Activated CD8-positive, alpha-beta T cell treated with anti-CD3 and anti-CD28 coated beads for 36 hours (primary cell): ENCODE measurements around the gene EZR. TPM values are rescaled to one million over a fixed set of nuclear protein-coding genes. Genes with fewer than 3 reads are reported as not detected.

ENCODE experiments used
- ATAC-seq: fragments of 200-7000 bp; cut with Tn5 transposase; one replicate; pipeline ENCODE4 v1.10.0; 2021; ENCODE audit warnings: mild to moderate bottlenecking, moderate library complexity
- CTCF ChIA-PET: fragments of 350-600 bp; sonication (Branson Sonifier 250); formaldehyde crosslinking; loops from one replicate; lab custom pipeline; 2021; ENCODE audit warnings: antibody characterized with exemption; lab: Charles Lee
- POLR2A ChIA-PET: fragments of 350-600 bp; sonication (Branson Sonifier 250); formaldehyde crosslinking; loops from one replicate; lab custom pipeline; 2021; ENCODE audit warnings: antibody characterized with exemption; lab: Charles Lee
- DNase-seq: peaks from one replicate; pipeline ENCODE4 v3.0.0-alpha.2; 2020
- H3K27ac Mint-ChIP-seq: one replicate; pipeline ENCODE4 v1.8.0; 2021; ENCODE audit warnings: mild to moderate bottlenecking, mixed read lengths
- H3K27me3 Mint-ChIP-seq: one replicate; pipeline ENCODE4 v1.8.0; 2021; ENCODE audit warnings: mixed read lengths
- H3K36me3 Mint-ChIP-seq: one replicate; pipeline ENCODE4 v1.8.0; 2021; ENCODE audit warnings: low read depth, mixed read lengths
- H3K4me1 Mint-ChIP-seq: one replicate; pipeline ENCODE4 v1.8.0; 2021; ENCODE audit warnings: low read depth, mixed read lengths
- H3K4me3 Mint-ChIP-seq: one replicate; pipeline ENCODE4 v1.8.0; 2021; ENCODE audit warnings: mild to moderate bottlenecking, moderate library complexity, mixed read lengths
- H3K9me3 Mint-ChIP-seq: one replicate; pipeline ENCODE4 v1.8.0; 2021; ENCODE audit warnings: mixed read lengths
- intact Hi-C: fragments of 100-400 bp; cut with micrococcal nuclease; formaldehyde crosslinking; loops from one replicate; pipeline ENCODE4 v1.10.0; 2022
- total RNA-seq, 2 experiments: library from RNA; stranded (reverse); gene quantifications; one replicate each; pipeline ENCODE4 v1.2.3, GENCODE V29; 2021
- TF ChIP-seq, protein P1 (sequence below): fragments of 200-600 bp; IDR thresholded peaks from one replicate; pipeline ENCODE4 v1.8.0; 2022; ENCODE audit warnings: antibody characterized with exemption, mild to moderate bottlenecking

EZR gene
- total RNA-seq, 2 experiments from 2014 or later, result 199 to 206 TPM

GRCh38 chr6:158758941-158759479 lies 60.2 kb downstream of the EZR start:
- TF ChIP-seq, protein P1, sequence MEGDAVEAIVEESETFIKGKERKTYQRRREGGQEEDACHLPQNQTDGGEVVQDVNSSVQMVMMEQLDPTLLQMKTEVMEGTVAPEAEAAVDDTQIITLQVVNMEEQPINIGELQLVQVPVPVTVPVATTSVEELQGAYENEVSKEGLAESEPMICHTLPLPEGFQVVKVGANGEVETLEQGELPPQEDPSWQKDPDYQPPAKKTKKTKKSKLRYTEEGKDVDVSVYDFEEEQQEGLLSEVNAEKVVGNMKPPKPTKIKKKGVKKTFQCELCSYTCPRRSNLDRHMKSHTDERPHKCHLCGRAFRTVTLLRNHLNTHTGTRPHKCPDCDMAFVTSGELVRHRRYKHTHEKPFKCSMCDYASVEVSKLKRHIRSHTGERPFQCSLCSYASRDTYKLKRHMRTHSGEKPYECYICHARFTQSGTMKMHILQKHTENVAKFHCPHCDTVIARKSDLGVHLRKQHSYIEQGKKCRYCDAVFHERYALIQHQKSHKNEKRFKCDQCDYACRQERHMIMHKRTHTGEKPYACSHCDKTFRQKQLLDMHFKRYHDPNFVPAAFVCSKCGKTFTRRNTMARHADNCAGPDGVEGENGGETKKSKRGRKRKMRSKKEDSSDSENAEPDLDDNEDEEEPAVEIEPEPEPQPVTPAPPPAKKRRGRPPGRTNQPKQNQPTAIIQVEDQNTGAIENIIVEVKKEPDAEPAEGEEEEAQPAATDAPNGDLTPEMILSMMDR, result no peak
- peaks cover 3% of the 10 kb centered on the region for H3K4me1 Mint-ChIP-seq
- ATAC-seq (no peak), DNase-seq (no peak)
- H3K9me3 Mint-ChIP-seq, result no peaks in the 10 kb centered on the region
- ChIA-PET POLR2A (interaction anchor here (0.9 kb wide), 1 partner anchor 13 kb away, joined by 4 read pairs; no protein-coding TSS in a partner anchor), CTCF (interaction anchor here (1.1 to 1.5 kb wide), 2 partner anchors 55 to 375 kb away, joined by 3 read pairs; no protein-coding TSS in a partner anchor)
- no peak overlapping the region for H3K27ac Mint-ChIP-seq
- no peak overlapping the region for H3K4me3 Mint-ChIP-seq
- no peaks in the 10 kb centered on the region for H3K27me3 Mint-ChIP-seq
- intact Hi-C loops, result no loop called here
- peaks cover 44% of the 10 kb centered on the region for H3K36me3 Mint-ChIP-seq

- H3K4me3 Mint-ChIP-seq, result no peak overlapping the region
- no peaks in the 10 kb centered on the region for H3K9me3 Mint-ChIP-seq
- POLR2A ChIA-PET, result no interaction called here
- no peaks in the 10 kb centered on the region for H3K27me3 Mint-ChIP-seq
- H3K27ac Mint-ChIP-seq, result no peak overlapping the region
- no peak for ATAC-seq
- no peak for DNase-seq
- peaks cover 3% of the 10 kb centered on the region for H3K4me1 Mint-ChIP-seq
- CTCF ChIA-PET, result interaction anchor here (1.1 to 1.5 kb wide), 2 partner anchors 54 to 376 kb away, joined by 3 read pairs; no protein-coding TSS in a partner anchor
- TF ChIP-seq, protein P1, result no peak
- intact Hi-C loops, result no loop called here
- H3K36me3 Mint-ChIP-seq, result peaks cover 41% of the 10 kb centered on the region
Measured at GRCh38 chr6:158758451-158758860, 60.7 kb downstream of the EZR start.

GRCh38 chr6:158757753-158758090 lies 61.4 kb downstream of the EZR start:
- H3K27me3 Mint-ChIP-seq, result no peaks in the 10 kb centered on the region
- no peak overlapping the region for H3K27ac Mint-ChIP-seq
- intact Hi-C loops, result no loop called here
- DNase-seq (no peak), ATAC-seq (no peak)
- H3K4me1 Mint-ChIP-seq, result peaks cover 3% of the 10 kb centered on the region
- no peaks in the 10 kb centered on the region for H3K9me3 Mint-ChIP-seq
- peaks cover 39% of the 10 kb centered on the region for H3K36me3 Mint-ChIP-seq
- H3K4me3 Mint-ChIP-seq, result no peak overlapping the region
- CTCF ChIA-PET, result interaction anchor here (1.5 kb wide), 1 partner anchor 54 kb away, joined by 3 read pairs; no protein-coding TSS in a partner anchor
- POLR2A ChIA-PET, result interaction anchor here (0.7 to 1.7 kb wide), 2 partner anchors 10 to 625 kb away, joined by 3 to 7 read pairs; no protein-coding TSS in a partner anchor
- TF ChIP-seq, protein P1, result no peak

DNA sequence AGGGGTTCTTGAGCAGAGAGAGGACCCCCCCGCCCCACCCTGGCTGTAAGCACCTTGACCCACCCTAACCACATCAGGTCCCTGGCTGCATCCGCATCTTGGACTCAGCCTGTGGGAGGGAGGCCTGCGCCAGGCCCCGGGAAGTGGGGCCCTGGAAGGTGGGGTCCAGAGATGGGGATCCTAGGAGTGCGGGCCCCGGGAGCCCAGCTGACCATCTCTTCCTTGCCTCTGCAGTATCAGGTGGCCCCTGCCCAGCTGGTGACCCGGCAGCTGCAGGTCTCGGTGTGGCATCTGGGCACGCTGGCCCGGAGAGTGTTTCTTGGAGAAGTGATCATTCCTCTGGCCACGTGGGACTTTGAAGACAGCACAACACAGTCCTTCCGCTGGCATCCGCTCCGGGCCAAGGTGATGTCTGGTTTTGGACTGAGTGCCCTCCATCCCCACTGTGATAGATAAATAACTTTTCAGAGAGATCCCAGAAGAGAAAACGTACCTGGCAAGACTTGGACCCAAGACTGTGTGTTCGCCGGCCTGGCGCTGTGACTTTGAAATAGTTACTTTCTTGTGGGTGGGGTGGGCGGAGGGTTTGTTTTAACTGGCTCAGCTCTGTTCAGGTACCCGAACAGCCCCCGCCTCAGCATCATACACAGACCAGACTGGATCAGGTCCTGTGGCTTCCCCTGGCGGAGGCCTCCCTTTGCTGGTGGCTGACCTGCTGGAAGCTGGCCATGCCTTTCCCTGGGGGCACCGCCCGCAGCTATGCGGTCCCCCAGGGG lies 62.0 kb downstream of the EZR start:
- Mint-ChIP-seq H3K9me3 (no peaks in the 10 kb centered on the region), H3K27me3 (no peaks in the 10 kb centered on the region), H3K36me3 (peaks cover 38% of the 10 kb centered on the region), H3K4me1 (peaks cover 3% of the 10 kb centered on the region), H3K27ac (no peak overlapping the region), H3K4me3 (no peak overlapping the region)
- ChIA-PET CTCF (no interaction called here), POLR2A (interaction anchor here (0.7 to 1.7 kb wide), 2 partner anchors 11 to 626 kb away, joined by 3 to 7 read pairs; no protein-coding TSS in a partner anchor)
- intact Hi-C loops, result no loop called here
- TF ChIP-seq, protein P1, result no peak
- DNase-seq (no peak), ATAC-seq (no peak)

DNA sequence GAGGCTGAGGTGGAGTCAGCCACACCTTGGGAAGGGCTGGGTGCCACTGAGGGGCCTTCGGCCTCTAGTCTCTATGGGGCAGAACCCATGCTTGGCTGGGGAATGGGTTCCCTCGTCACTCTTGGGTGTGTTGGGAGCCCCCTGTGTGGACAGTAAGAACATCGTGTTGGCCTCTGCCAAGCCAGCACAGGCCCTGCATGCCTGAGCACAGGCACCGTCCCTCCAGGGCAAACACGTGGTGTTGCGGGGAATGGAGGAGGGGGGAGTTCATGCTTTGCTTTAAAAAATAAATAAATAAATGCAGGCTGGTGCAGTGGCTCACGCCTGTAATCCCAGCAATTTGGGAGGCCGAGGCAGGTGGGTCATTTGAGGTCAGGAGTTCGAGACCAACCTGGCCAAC lies 63.0 kb downstream of the EZR start:
- DNase-seq (no peak), ATAC-seq (no peak)
- Mint-ChIP-seq H3K9me3 (no peaks in the 10 kb centered on the region), H3K4me3 (no peak overlapping the region), H3K36me3 (peaks cover 37% of the 10 kb centered on the region), H3K27ac (no peak overlapping the region), H3K27me3 (no peaks in the 10 kb centered on the region), H3K4me1 (no peaks in the 10 kb centered on the region)
- ChIA-PET CTCF (no interaction called here), POLR2A (interaction anchor here (0.6 to 0.7 kb wide), 2 partner anchors 72 to 354 kb away, joined by 3 read pairs; no protein-coding TSS in a partner anchor)
- intact Hi-C loops, result no loop called here
- TF ChIP-seq, protein P1, result no peak
